Measurements from ENCODE around the gene PCDHGA1. TPM values are rescaled to one million over a fixed set of nuclear protein-coding genes. Genes with fewer than 3 reads are reported as not detected.

PCDHGA1 gene
- polyA plus RNA-seq, 3 donors = not detected

DNA sequence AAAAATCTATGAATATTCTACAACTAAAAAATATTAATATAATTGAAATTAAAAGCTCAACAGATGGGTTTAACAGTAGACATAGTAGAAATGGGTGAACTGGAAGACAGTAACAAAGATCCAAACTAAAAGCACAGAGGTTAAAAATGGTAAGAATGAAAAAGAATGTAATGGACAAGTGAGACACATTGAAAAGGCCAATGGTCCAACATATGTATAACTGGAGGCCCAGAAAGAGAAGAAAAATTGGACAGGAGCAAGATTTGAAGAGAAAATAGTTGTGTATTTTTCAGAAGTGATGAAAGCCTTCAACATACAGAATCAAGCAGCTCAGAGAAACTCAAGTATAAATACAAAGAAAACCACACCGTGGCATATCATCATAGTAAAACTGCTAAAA is 217.2 kb downstream of the PCDHGA1 start:
- no peak overlapping the region for H3K4me3 Mint-ChIP-seq
- intact Hi-C loops (cut with micrococcal nuclease) = no loop called here
- peaks cover 76 to 95% of the 10 kb centered on the region in 2 donors for H3K36me3 ChIP-seq (replicated peaks in 1 of 2; ENCODE audit: control insufficient read depth in 1 of 2, insufficient read depth in 2 of 2, low read length in 2 of 2)
- peaks cover 5% of the 10 kb centered on the region for H3K4me1 Mint-ChIP-seq
- H3K27ac Mint-ChIP-seq = no peak overlapping the region
- H3K9me3 ChIP-seq (replicated peaks in 1 of 2; ENCODE audit: control insufficient read depth in 1 of 2, insufficient read depth in 1 of 2, low read length in 2 of 2) = peaks cover 13 to 15% of the 10 kb centered on the region in 2 donors
- peaks cover 58% of the 10 kb centered on the region for H3K79me2 ChIP-seq (ENCODE audit: insufficient read depth, low read length)
- peaks cover 0 to 1% (median 0%) of the 10 kb centered on the region in 3 donors for H3K27me3 Mint-ChIP-seq (ENCODE audit: low read depth in 3 of 3)
- no peak for DNase-seq
- no peaks in the 10 kb centered on the region for H3K27me3 ChIP-seq (ENCODE audit: control insufficient read depth in 2 of 2, insufficient read depth in 2 of 2, low read length in 2 of 2)
- peaks cover 11 to 19% (median 15%) of the 10 kb centered on the region in 7 donors for H3K9me3 Mint-ChIP-seq
- H4K20me1 ChIP-seq (ENCODE audit: insufficient read depth, low read length) = peaks cover 98% of the 10 kb centered on the region
- no peak overlapping the region for H3K9ac ChIP-seq (ENCODE audit: insufficient read depth, low read length, poor library complexity, severe bottlenecking)
- peaks cover 80 to 95% of the 10 kb centered on the region in 2 donors for H3K36me3 Mint-ChIP-seq
- TF ChIP-seq, protein P1, sequence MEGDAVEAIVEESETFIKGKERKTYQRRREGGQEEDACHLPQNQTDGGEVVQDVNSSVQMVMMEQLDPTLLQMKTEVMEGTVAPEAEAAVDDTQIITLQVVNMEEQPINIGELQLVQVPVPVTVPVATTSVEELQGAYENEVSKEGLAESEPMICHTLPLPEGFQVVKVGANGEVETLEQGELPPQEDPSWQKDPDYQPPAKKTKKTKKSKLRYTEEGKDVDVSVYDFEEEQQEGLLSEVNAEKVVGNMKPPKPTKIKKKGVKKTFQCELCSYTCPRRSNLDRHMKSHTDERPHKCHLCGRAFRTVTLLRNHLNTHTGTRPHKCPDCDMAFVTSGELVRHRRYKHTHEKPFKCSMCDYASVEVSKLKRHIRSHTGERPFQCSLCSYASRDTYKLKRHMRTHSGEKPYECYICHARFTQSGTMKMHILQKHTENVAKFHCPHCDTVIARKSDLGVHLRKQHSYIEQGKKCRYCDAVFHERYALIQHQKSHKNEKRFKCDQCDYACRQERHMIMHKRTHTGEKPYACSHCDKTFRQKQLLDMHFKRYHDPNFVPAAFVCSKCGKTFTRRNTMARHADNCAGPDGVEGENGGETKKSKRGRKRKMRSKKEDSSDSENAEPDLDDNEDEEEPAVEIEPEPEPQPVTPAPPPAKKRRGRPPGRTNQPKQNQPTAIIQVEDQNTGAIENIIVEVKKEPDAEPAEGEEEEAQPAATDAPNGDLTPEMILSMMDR (IDR thresholded peaks at IDR 0.05) = no peak
- no peak overlapping the region for H2AFZ ChIP-seq (ENCODE audit: insufficient read depth, low read depth, low read length, poor library complexity, severe bottlenecking)
- no peak overlapping the region for H3K27ac ChIP-seq (ENCODE audit: low read depth in 1 of 2, low read length in 2 of 2)
- no peak overlapping the region for H3K4me3 ChIP-seq (replicated peaks in 1 of 3; ENCODE audit: low read depth in 2 of 3, low read length in 3 of 3)
- 100% methylated on average over 1 of the region's 1 CpG for WGBS (ENCODE audit: insufficient coverage)
- peaks cover 0 to 4% of the 10 kb centered on the region in 2 donors for H3K4me1 ChIP-seq (ENCODE audit: control insufficient read depth in 1 of 2, insufficient read depth in 2 of 2, low read length in 2 of 2)
- no peak overlapping the region for H3K4me2 ChIP-seq (replicated peaks; ENCODE audit: extremely low read depth, low read length, poor library complexity, severe bottlenecking)

DNA sequence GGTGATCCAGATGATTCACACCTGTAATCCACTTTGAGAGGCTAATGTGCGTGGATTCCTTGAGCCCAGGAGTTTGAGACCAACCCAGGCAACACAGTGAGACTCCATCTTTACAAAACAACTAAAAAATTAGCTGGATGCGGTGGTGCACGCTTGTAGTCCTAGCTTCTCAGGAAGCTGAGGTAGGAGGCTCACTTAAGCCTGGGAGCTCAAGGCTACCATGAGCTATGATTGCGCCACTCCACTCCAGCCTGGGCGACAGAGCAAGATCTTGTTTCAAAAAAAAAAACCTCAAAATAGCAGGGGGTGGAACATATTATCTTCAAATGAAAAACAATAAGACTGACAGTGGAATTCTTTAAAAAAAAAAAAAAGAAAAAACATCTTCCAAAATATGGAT is 217.6 kb downstream of the PCDHGA1 start:
- Histone ChIP-seq H3K9me3 (replicated peaks in 1 of 2; ENCODE audit: control insufficient read depth in 1 of 2, insufficient read depth in 1 of 2, low read length in 2 of 2) (peaks cover 13 to 15% of the 10 kb centered on the region in 2 donors), H3K4me2 (replicated peaks; ENCODE audit: extremely low read depth, low read length, poor library complexity, severe bottlenecking) (no peak overlapping the region), H4K20me1 (ENCODE audit: insufficient read depth, low read length) (peaks cover 98% of the 10 kb centered on the region), H3K4me1 (ENCODE audit: control insufficient read depth in 1 of 2, insufficient read depth in 2 of 2, low read length in 2 of 2) (peaks cover 0 to 4% of the 10 kb centered on the region in 2 donors), H3K79me2 (ENCODE audit: insufficient read depth, low read length) (peaks cover 60% of the 10 kb centered on the region), H3K9ac (ENCODE audit: insufficient read depth, low read length, poor library complexity, severe bottlenecking) (no peak overlapping the region), H3K27ac (ENCODE audit: low read depth in 1 of 2, low read length in 2 of 2) (no peak overlapping the region), H2AFZ (ENCODE audit: insufficient read depth, low read depth, low read length, poor library complexity, severe bottlenecking) (no peak overlapping the region), H3K36me3 (replicated peaks in 1 of 2; ENCODE audit: control insufficient read depth in 1 of 2, insufficient read depth in 2 of 2, low read length in 2 of 2) (peaks cover 77 to 95% of the 10 kb centered on the region in 2 donors), H3K4me3 (replicated peaks in 1 of 3; ENCODE audit: low read depth in 2 of 3, low read length in 3 of 3) (no peak overlapping the region), H3K27me3 (ENCODE audit: control insufficient read depth in 2 of 2, insufficient read depth in 2 of 2, low read length in 2 of 2) (no peaks in the 10 kb centered on the region)
- Mint-ChIP-seq H3K27me3 (ENCODE audit: low read depth in 3 of 3) (peaks cover 0 to 1% (median 0%) of the 10 kb centered on the region in 3 donors), H3K4me1 (peaks cover 5% of the 10 kb centered on the region), H3K36me3 (peaks cover 80 to 95% of the 10 kb centered on the region in 2 donors), H3K9me3 (peaks cover 11 to 19% (median 15%) of the 10 kb centered on the region in 7 donors), H3K4me3 (no peak overlapping the region), H3K27ac (no peak overlapping the region)
- no CpG with 5 or more reads among the region's 5 CpGs for WGBS (ENCODE audit: insufficient coverage)
- intact Hi-C loops (cut with micrococcal nuclease) = no loop called here
- TF ChIP-seq, protein P1 (IDR thresholded peaks at IDR 0.05) = no peak
- no peak for DNase-seq

Measured in CD14-positive monocyte (primary cell).